Mesenchymal stem cell (in vitro differentiated cells and primary cell): Measurements from ENCODE around the gene IL3.
"Not testable (repeated sequence)": the region's sequence is repeated elsewhere in the genome, so short reads cannot be mapped to it uniquely, and the experiment has no call there.

Experiments
- DNase-seq: peaks from one replicate; pipeline ENCODE4 v3.0.0-alpha.2; 2013
- H2AFZ ChIP-seq: one replicate; pipeline ENCODE4 v1.6.1; 2013; ENCODE audit warnings: low read depth, mild to moderate bottlenecking, control low read depth, inconsistent platforms, low read length, moderate library complexity
- H2AK5ac ChIP-seq: 2 replicates; pipeline ENCODE4 v1.6.1; 2013; ENCODE audit warnings: low read length, moderate library complexity, mild to moderate bottlenecking, inconsistent platforms; ENCODE audit not compliant: severe bottlenecking
- H2BK120ac ChIP-seq: one replicate; pipeline ENCODE4 v1.6.1; 2013; ENCODE audit warnings: low read depth, mild to moderate bottlenecking, inconsistent platforms, low read length, moderate library complexity
- H2BK12ac ChIP-seq, 2 experiments: one replicate each; pipeline ENCODE4 v1.6.1; 2013; ENCODE audit warnings: inconsistent platforms in 2 of 2, low read length in 2 of 2, mild to moderate bottlenecking in 2 of 2, moderate library complexity in 2 of 2, control low read depth in 1 of 2
- H2BK15ac ChIP-seq: one replicate; pipeline ENCODE4 v1.6.1; 2013; ENCODE audit warnings: mild to moderate bottlenecking, low read depth, inconsistent platforms; ENCODE audit not compliant: poor library complexity, severe bottlenecking
- H2BK5ac ChIP-seq: 2 replicates; pipeline ENCODE4 v1.6.1; 2013; ENCODE audit warnings: low read depth, mild to moderate bottlenecking, low read length, control low read depth, inconsistent platforms; ENCODE audit not compliant: poor library complexity, severe bottlenecking
- H3K14ac ChIP-seq, 2 experiments: one replicate each; pipeline ENCODE4 v1.6.1; 2013; ENCODE audit warnings: inconsistent platforms in 2 of 2, low read length in 2 of 2, control low read depth in 1 of 2, mild to moderate bottlenecking in 1 of 2, moderate library complexity in 1 of 2
- H3K18ac ChIP-seq, 2 experiments: one replicate each; pipeline ENCODE4 v1.6.1; 2013; ENCODE audit warnings: inconsistent platforms in 2 of 2, low read length in 2 of 2, control low read depth in 1 of 2, low read depth in 1 of 2, mild to moderate bottlenecking in 1 of 2
- H3K23ac ChIP-seq, 2 experiments: one replicate each; pipeline ENCODE4 v1.6.1; 2013; ENCODE audit warnings: inconsistent platforms in 2 of 2, low read length in 2 of 2, mild to moderate bottlenecking in 2 of 2, moderate library complexity in 2 of 2, control low read depth in 1 of 2
- H3K27ac ChIP-seq: 2 replicates; pipeline ENCODE4 v1.5.1; 2013; ENCODE audit warnings: mild to moderate bottlenecking, moderate library complexity, low read length, control low read depth, inconsistent platforms; ENCODE audit not compliant: poor library complexity, severe bottlenecking
- H3K27me3 ChIP-seq, 2 experiments: 2 replicates each; pipeline versions ENCODE4 v1.6.1 to v1.7.0; 2013; ENCODE audit warnings: low read length in 2 of 2, mild to moderate bottlenecking in 2 of 2, moderate library complexity in 2 of 2, control low read depth in 1 of 2, inconsistent platforms in 1 of 2; ENCODE audit not compliant: control insufficient read depth in 1 of 2, insufficient read depth in 1 of 2
- H3K36me3 ChIP-seq, 2 experiments: 2 replicates each; pipeline versions ENCODE4 v1.6.1 to v1.7.0; 2013; ENCODE audit warnings: low read length in 2 of 2, control low read depth in 1 of 2, inconsistent platforms in 1 of 2, low read depth in 1 of 2, mild to moderate bottlenecking in 1 of 2; ENCODE audit not compliant: insufficient read depth in 2 of 2, control insufficient read depth in 1 of 2
- H3K4ac ChIP-seq, 2 experiments: one replicate each; pipeline ENCODE4 v1.6.1; 2013; ENCODE audit warnings: inconsistent platforms in 2 of 2, low read length in 2 of 2, mild to moderate bottlenecking in 2 of 2, moderate library complexity in 2 of 2, control low read depth in 1 of 2, low read depth in 1 of 2
- H3K4me1 ChIP-seq: 2 replicates; pipeline ENCODE4 v1.6.1; 2013; ENCODE audit warnings: low read depth, low read length, control low read depth; ENCODE audit not compliant: control insufficient read depth, insufficient read depth
- H3K4me2 ChIP-seq: 2 replicates; pipeline ENCODE4 v1.6.1; 2013; ENCODE audit warnings: low read length, mild to moderate bottlenecking, inconsistent platforms; ENCODE audit not compliant: poor library complexity, severe bottlenecking
- H3K4me3 ChIP-seq, 2 experiments: 2 replicates each; pipeline versions ENCODE4 v1.5.1 to v1.7.0; 2013; ENCODE audit warnings: low read length in 2 of 2, mild to moderate bottlenecking in 2 of 2, control low read depth in 1 of 2, low read depth in 1 of 2; ENCODE audit not compliant: insufficient read depth in 1 of 2
- H3K79me1 ChIP-seq: replicated peaks from 2 replicates; pipeline ENCODE4 v1.6.1; 2013; ENCODE audit warnings: mild to moderate bottlenecking, control low read depth, low read length, inconsistent platforms; ENCODE audit not compliant: poor library complexity, severe bottlenecking
- H3K9ac ChIP-seq: 2 replicates; pipeline ENCODE4 v1.7.0; 2013; ENCODE audit warnings: mild to moderate bottlenecking, low read length, moderate library complexity
- H3K9me3 ChIP-seq: 2 replicates; pipeline ENCODE4 v1.7.0; 2013; ENCODE audit warnings: mild to moderate bottlenecking, low read length; ENCODE audit not compliant: control insufficient read depth
- H4K8ac ChIP-seq: one replicate; pipeline ENCODE4 v1.6.1; 2013; ENCODE audit warnings: inconsistent platforms, mild to moderate bottlenecking, low read length, moderate library complexity
- H4K91ac ChIP-seq: one replicate; pipeline ENCODE4 v1.6.1; 2013; ENCODE audit warnings: mild to moderate bottlenecking, low read length, inconsistent platforms
- WGBS: methylation state at CpG from one replicate; pipeline ENCODE4 v1.1.7; 2013; ENCODE audit warnings: mixed read lengths; 5-methylcytosine and 5-hydroxymethylcytosine counted together

IL3 gene

GRCh38 chr5:132105688-132106087 lies 45.2 kb downstream of the IL3 start:
- Histone ChIP-seq H3K36me3 (no peaks in the 10 kb centered on the region), H3K14ac (no peak overlapping the region), H2BK120ac (no peak overlapping the region), H3K4me1 (peaks cover 12% of the 10 kb centered on the region), H3K4me2 (no peak overlapping the region), H4K8ac (no peak overlapping the region), H2BK12ac (no peak overlapping the region), H3K9me3 (no peaks in the 10 kb centered on the region), H2AK5ac (no peak overlapping the region), H3K9ac (no peak overlapping the region), H3K23ac (no peak overlapping the region), H3K27ac (no peak overlapping the region), H3K4me3 (no peak overlapping the region), H2BK15ac (no peak overlapping the region), H3K18ac (no peak overlapping the region), H3K4ac (no peak overlapping the region), H2BK5ac (no peak overlapping the region), H3K27me3 (no peaks in the 10 kb centered on the region), H3K79me1 (no peaks in the 10 kb centered on the region), H2AFZ (no peak overlapping the region), H4K91ac (no peak overlapping the region)
- DNase-seq: no peak
- 90% methylated on average over 3 of the region's 3 CpGs for WGBS

GRCh38 chr5:132108495-132108894 lies 48.0 kb downstream of the IL3 start:
- H2BK5ac ChIP-seq, H3K4ac ChIP-seq, H2BK120ac ChIP-seq, H2BK15ac ChIP-seq, H3K4me1 ChIP-seq, H3K27me3 ChIP-seq, DNase-seq, H2AK5ac ChIP-seq, H3K27ac ChIP-seq, H3K23ac ChIP-seq, H3K14ac ChIP-seq, H2BK12ac ChIP-seq, H3K18ac ChIP-seq, H4K91ac ChIP-seq, H3K4me3 ChIP-seq, H3K9ac ChIP-seq, H2AFZ ChIP-seq, H3K79me1 ChIP-seq, H4K8ac ChIP-seq, H3K36me3 ChIP-seq, H3K4me2 ChIP-seq: not testable (repeated sequence)
- 100% methylated on average over 1 of the region's 1 CpG for WGBS
- H3K9me3 ChIP-seq: peaks cover 11% of the 10 kb centered on the region

DNA sequence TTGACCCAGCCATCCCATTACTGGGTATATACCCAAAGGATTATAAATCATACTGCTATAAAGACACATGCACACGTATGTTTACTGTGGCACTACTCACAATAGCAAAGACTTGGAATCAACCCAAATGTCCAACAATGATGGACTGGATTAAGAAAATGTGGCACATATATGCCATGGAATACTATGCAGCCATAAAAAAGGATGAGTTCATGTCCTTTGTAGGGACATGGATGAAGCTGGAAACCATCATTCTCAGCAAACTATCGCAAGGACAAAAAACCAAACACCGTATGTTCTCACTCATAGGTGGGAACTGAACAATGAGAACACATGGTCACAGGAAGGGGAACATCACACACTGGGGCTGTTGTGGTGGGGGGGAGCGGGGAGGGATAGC lies 48.5 kb downstream of the IL3 start:
- not testable (repeated sequence) for H3K4ac ChIP-seq, H3K18ac ChIP-seq, H2AFZ ChIP-seq, H3K4me3 ChIP-seq, DNase-seq, H2AK5ac ChIP-seq, H2BK15ac ChIP-seq, H3K4me1 ChIP-seq, H2BK12ac ChIP-seq, H2BK120ac ChIP-seq, H3K27ac ChIP-seq, H3K4me2 ChIP-seq, H3K79me1 ChIP-seq, H4K8ac ChIP-seq, H3K36me3 ChIP-seq, H3K23ac ChIP-seq, H3K9ac ChIP-seq, H3K27me3 ChIP-seq, H3K14ac ChIP-seq, H2BK5ac ChIP-seq, H4K91ac ChIP-seq
- H3K9me3 ChIP-seq: peaks cover 13% of the 10 kb centered on the region
- WGBS: no CpG with 5 or more reads among the region's 4 CpGs

- Histone ChIP-seq H3K14ac (no peak overlapping the region), H3K4ac (no peak overlapping the region), H3K9ac (no peak overlapping the region), H2BK12ac (no peak overlapping the region), H3K79me1 (no peaks in the 10 kb centered on the region), H3K27ac (no peak overlapping the region), H3K18ac (no peak overlapping the region), H3K9me3 (peaks cover 13% of the 10 kb centered on the region), H3K27me3 (no peaks in the 10 kb centered on the region), H3K4me1 (no peaks in the 10 kb centered on the region), H2BK15ac (no peak overlapping the region), H3K4me2 (no peak overlapping the region), H3K4me3 (no peak overlapping the region), H2BK5ac (no peak overlapping the region), H4K91ac (no peak overlapping the region), H2BK120ac (no peak overlapping the region), H2AK5ac (no peak overlapping the region), H2AFZ (no peak overlapping the region), H3K36me3 (no peaks in the 10 kb centered on the region), H4K8ac (no peak overlapping the region), H3K23ac (no peak overlapping the region)
- 47% methylated on average over 1 of the region's 3 CpGs for WGBS
- no peak for DNase-seq
These were observed 49.1 kb downstream of the IL3 start for GRCh38 chr5:132109494-132110053.
